Measurements from ENCODE around the gene API5.

GRCh38 chr11:43328482-43328881 is 16.7 kb downstream of the API5 start:
- TF ChIP-seq SP1 (IDR thresholded peaks at IDR 0.05) (no peak), HDGF (IDR thresholded peaks at IDR 0.05; ENCODE audit: borderline replicate concordance) (no peak), SUZ12 (IDR thresholded peaks at IDR 0.05) (no peak), BHLHE40 (IDR thresholded peaks at IDR 0.05; ENCODE audit: borderline replicate concordance) (no peak), NFRKB (IDR thresholded peaks at IDR 0.05) (no peak), LEF1 (IDR thresholded peaks at IDR 0.05; ENCODE audit: borderline replicate concordance) (no peak), ARNT (IDR thresholded peaks at IDR 0.05) (no peak), FOXA1 (IDR thresholded peaks at IDR 0.05) (no peak)
- TF ChIP-seq, protein P1, sequence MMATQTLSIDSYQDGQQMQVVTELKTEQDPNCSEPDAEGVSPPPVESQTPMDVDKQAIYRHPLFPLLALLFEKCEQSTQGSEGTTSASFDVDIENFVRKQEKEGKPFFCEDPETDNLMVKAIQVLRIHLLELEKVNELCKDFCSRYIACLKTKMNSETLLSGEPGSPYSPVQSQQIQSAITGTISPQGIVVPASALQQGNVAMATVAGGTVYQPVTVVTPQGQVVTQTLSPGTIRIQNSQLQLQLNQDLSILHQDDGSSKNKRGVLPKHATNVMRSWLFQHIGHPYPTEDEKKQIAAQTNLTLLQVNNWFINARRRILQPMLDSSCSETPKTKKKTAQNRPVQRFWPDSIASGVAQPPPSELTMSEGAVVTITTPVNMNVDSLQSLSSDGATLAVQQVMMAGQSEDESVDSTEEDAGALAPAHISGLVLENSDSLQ (IDR thresholded peaks at IDR 0.05) = no peak

Measured in HEK293T (cell line).